HG02571 (cell line): ENCODE measurements around the gene CKS1B.

Experiments
- ATAC-seq: cut with Tn5 transposase; IDR thresholded peaks from one replicate; pipeline ENCODE4 v1.9.1; 2021; ENCODE audit warnings: mild to moderate bottlenecking, moderate library complexity; ENCODE audit not compliant: unreplicated experiment

Gene CKS1B

DNA sequence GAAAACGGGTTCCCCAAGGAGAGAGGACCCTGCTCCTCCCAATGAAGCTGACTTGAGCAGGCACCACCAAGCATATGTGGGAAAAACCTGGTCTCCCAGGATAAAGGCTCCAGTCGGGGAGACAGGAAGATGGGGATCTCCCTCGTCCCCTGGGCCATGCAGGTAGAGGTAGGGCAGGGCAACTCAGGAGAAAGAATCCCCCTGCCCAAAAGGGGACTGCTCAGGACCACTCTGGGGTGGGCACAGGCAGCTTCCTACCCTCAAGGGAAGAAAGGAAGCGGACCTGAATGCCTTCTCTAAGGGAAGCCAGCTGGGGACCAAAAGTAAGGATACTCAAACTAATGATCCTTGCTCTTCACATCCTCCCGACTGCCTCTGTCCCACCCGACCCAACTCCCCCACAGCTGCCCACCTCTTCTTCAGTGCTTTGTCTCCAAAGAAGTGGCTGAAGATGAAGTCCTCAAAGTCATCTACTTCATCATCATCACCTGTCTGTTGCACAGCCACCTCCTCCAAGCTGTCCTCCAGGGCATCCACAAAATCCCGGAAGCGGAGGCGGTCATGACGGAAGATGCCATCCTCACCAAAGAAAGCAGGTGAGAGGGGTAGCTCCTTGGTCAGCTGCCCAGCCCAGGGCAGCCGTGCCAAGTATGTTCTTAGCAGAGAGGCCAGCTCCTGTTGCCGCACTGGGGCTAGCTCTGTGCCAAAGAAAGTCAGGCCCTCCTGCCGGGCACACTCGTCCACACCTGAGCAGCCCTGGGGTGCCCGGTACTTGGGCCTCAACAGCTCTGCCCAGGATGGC, 29.1 kb upstream of the CKS1B start:
- no peak for ATAC-seq

DNA sequence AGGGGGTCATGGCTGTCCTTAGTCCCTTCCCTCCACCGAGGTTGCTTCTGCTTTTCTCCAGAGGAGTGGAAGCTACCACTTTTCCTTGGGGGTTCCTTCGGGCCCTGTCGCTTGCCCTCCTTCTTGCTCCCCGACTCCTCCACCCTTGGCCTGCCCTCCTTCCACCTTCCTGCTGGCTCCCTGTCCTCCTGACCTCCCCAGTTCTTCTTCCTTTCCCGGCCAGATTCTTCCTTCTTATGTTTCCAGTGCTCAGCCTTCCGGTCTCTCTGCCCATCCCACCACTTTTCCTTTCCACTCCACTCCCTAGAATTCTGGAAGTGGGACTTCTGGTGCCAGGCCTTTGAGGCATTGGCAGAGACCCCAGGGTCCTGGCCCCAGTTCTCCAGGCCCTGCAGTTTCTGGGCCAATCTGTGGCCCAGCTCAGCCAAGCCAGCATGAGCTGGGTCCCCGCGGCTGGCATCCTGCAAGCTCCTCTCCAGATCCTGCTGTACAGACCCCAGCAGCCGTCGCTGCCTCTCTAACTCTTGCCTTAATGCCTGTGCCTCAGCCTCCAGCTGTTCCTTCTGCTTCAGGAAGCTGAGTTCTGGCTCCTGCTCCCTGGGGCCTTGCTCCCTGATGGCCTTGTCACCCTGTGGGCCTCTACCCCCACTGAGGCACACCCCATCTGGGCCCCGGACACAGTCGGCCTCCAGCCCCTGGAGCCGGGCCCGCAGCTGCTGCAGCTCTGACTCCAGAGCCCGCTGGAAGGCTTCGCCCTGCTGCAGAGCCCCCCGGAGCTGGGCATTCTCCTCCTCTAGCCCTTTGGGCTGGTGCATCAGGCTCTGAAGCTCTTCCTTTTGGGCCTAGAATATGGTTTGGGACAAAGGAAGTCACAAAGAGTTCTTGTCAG, 28.3 kb upstream of the CKS1B start:
- ATAC-seq, result no peak

- no peak for ATAC-seq
Observed at GRCh38 chr1:154948079-154948478, 26.4 kb upstream of the CKS1B start.

- no peak for ATAC-seq
Observed at GRCh38 chr1:154951901-154952657, 22.4 kb upstream of the CKS1B start.

DNA sequence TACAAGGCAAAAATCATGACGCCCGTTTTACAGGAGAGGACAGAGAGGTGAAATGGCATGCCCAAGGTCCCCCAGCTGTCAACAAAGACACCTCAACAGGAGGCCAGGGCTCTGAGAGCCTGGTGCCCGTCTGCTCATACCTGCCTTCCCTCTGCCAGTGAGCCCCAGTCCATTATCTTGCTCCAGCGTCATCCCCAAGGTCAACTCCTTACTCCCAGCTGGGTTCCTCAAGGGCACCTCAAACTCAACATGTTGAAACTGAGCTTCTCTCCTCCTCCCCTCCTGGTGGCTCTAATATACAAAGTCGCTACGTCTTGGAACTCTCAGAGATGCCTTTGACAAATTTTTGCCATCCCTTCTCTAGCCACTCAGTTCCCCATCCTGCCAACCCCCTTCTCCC, 21.8 kb upstream of the CKS1B start:
- no peak for ATAC-seq

DNA sequence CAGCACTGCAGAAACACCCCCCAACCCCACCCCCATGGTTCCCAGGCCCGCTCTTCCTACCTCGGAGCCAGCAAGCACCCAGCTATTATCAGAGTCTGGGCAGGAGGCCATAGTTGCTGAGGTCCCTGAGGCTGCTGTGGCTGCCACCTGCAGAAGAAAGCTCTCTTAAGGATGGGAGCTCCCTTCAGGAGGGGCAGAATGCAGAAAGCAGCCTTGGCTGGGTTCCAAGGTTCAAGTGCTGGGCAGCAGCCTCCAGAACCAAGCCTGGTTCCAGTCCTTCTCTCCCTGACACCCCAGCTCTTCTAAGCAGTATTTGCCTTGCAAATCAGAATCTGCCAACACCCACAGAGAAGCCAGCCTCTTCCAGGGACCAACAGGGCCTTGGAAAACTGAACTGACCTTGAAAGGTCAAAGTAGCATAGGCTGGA, 20.9 kb upstream of the CKS1B start:
- ATAC-seq, result no peak

GRCh38 chr1:154954541-154954940, 19.9 kb upstream of the CKS1B start:
- ATAC-seq, result no peak

DNA sequence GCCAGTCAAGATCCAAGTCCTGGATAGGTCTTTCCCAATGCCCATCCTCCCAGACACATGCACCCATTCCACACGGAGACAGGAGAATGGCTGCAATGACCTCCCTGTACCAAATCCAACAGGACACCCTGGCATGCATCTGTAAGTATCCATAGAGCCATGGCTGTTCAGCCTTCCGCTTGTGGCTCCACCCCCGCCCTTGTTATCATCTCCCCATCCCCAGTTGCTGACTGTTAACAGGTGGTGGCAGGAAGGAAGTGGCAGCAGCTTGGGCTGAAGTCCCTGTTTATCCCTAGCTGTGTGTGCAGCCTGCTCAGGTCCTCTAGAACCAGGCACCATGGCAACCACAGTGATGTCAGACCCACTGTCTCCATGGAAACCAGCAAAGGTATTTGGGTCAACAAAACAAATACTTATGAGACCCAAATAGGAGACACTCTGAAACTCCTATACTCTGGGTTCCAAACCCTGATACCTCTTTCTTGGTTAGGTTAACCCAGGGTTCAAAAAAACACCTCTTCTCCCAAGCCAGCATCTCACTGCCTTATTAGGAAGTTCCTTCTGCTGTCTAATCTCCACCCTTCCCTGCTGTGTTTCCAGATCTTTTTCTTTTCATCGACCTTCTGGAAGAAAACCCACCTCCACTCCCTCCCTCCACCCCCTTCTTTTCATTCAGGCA, 19.3 kb upstream of the CKS1B start:
- no peak for ATAC-seq

DNA sequence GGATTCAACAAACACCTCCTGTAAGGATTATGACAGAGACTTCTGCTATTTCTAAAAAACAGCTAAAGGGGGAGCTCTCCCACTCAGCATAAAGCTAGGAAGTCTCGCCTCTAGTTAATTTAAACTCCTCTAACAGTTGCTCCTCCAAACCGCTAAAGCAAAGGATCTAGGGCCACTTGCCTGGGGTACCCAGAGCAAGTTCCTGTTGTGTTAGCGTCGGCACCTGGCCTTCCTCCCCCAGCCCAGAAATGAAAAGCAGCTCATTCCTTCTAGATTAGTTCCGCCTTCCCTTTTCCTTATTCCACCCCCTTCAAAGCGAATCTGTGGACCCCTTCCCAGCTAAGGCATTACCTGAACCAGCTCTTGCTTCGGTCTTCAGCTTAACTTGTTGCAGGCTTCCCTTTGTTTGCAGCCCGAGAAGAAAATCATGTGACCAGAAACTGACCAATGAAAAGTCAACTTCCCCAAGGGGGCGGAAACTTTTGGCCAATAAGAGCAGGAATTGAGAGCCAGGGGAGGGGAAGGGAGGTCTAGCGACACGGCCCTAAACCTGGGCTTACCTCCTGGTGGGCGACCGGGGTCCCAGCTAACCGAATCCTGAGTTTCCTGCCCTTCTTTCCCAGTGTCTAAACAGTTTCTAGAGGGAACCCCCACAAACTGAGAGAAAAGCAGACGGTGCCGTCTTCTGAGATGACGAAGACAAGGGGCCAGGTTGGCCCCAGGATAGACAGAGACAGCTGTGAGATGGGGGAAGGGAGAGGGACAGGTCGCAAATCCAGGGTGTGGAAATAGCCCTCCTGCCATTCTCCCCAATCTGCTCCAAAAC, 18.6 kb upstream of the CKS1B start, which contains the start of gene PBXIP1:
Gene PBXIP1 (minus strand): TSS at position 382 of the 826 bp plus-strand sequence. CDS start 2,378 bp downstream, outside the sequence.
- ATAC-seq, result peak; percentile 62

DNA sequence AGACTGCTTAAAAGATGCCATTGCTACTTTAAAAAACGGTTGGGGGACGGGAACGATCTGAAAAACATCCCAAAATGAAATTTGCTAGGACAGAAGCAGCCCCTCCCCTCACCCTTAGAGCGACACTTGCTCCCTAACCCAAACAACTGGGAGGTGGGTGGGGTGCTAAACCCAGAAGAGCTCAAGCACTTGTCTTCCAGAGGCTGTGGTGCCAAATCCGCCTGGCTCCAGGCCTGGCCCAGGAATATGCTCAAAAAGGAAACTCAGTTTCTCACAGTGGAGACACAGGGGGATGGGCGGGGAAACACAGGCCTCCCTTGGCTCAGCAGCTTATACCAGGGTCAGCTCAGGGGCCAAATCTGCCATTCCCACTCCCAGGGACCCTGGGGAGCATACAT, 17.9 kb upstream of the CKS1B start:
- ATAC-seq, result no peak

DNA sequence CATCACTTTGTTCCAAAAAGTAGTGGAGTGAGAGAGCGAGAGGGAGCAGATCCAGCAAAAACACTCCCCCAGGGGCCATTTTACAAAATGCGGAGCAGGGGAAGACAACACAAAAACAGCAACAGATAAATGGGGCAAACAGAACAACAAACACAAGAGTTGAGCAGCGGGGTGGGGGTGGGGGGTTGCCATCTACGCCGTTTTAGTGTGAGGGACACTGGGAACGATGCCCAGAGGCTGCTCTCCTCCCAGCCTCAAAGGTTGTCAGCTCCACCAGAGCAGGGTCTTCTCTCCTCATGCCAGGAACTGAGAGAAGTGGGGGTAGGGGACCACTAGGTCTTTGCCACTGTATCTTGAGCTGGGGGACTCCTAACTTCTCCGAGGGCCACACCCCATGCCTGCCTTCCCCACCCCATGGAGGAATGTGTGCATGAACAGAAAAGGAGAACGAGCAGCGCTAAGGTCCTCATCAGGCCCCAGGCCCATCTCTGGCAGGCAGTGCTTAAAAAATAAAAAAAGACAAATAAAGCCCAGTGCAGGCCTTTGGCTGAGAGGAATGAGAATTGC, 17.3 kb upstream of the CKS1B start:
- ATAC-seq, result no peak

DNA sequence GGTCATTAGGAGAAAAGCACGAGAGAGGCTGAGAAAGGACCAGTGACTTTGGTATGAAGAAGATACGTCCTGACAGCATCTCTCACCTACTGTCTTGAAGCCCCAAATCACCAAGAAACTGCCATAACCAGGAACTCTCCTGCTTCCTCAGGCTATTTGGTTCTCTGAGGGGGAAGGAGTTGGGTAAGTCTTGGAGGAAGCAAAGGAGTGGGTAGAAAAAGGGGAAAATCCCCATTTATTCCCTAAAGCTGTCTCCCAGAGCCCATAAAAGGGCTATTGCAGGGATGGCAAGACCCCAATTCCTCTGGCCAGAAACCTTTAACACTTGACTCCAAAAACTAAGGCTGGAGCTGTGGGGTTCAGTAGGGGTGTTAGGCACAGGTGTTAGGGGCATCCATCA, 16.4 kb upstream of the CKS1B start:
- ATAC-seq, result no peak

DNA sequence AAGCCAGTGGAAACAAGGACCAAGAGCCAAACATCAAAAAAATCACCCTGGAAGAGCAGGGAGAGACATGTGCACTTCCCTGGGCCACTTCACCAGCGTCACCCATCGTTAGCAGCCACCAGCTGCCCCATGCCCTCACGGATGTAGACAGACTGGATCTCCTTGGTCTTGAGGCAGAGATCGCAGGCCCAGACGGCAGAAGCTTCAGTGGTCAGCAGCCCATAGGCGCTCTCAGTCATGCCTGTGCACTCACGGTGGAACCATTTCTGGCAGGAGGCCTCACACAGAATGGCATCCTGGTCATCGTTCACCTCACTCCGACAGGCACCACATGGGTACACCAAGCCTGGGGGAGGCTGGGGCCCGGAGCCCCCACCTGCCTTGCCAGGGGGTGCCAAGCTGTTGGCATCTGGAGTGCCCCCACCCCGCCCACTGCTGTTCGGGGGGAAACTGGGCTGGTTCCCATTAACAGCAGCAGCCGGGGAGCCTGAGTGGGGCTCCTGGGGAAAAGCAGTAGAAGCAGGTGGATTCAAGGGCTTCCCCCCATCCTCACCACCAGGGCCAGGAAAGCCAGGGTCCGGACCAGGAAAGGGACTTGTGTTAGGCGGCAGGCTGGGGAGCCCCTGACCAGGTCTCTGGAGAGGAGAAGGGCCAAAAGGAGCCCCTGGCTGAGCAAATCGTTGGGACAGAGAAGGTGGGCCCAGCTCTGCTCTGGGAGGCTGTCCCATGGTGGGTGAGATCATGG, 15.6 kb upstream of the CKS1B start:
- ATAC-seq, result no peak

DNA sequence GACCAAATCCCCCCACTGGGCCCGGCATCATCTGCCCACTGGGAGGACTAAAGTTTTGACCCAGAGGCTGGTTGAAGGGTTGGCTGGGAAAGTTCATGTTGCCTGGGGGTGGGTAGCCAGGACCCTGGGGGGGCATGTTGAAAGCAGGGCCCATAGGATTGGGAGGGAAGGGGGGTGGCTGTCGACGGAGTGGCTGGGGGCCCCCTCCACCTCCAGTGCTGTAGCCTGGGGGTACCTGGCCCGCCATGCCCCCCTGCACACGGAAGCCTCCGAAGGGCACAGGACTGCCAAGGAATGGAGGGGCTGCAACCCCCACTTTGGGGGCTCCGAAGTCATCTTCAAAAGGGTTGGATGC, 15.1 kb upstream of the CKS1B start:
- no peak for ATAC-seq

DNA sequence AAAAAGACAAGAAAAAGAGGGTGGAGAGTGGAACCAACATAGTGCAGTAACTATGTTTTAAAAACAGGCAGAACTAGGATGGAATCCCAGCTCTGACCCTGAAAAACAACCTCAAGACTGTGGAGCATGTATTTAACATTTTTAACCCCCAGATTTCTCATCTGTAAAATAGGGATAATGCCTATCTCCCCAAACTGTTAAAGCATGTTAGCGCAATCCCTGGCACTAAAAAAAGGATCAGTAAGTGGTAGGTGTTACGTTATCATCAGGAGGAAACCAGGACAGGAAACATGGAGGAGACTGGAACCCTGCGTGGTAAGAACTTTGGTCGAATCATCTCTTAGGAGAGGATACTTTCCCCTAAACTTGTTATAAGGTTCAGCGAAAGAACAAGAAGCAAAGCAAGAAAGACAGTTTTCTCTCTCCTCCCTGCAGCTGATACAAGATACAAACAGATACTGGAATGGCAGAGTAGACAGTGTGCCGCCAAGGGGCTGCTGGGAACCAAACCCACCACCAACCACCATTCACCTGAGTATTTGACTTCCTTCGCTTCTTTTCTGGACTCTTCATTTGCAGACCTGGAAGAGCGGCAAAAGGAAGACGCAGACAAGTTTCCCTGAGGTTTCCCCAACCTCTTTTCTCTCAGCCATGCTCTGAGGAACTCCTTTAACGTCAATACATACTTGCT, 13.9 kb upstream of the CKS1B start:
- no peak for ATAC-seq

DNA sequence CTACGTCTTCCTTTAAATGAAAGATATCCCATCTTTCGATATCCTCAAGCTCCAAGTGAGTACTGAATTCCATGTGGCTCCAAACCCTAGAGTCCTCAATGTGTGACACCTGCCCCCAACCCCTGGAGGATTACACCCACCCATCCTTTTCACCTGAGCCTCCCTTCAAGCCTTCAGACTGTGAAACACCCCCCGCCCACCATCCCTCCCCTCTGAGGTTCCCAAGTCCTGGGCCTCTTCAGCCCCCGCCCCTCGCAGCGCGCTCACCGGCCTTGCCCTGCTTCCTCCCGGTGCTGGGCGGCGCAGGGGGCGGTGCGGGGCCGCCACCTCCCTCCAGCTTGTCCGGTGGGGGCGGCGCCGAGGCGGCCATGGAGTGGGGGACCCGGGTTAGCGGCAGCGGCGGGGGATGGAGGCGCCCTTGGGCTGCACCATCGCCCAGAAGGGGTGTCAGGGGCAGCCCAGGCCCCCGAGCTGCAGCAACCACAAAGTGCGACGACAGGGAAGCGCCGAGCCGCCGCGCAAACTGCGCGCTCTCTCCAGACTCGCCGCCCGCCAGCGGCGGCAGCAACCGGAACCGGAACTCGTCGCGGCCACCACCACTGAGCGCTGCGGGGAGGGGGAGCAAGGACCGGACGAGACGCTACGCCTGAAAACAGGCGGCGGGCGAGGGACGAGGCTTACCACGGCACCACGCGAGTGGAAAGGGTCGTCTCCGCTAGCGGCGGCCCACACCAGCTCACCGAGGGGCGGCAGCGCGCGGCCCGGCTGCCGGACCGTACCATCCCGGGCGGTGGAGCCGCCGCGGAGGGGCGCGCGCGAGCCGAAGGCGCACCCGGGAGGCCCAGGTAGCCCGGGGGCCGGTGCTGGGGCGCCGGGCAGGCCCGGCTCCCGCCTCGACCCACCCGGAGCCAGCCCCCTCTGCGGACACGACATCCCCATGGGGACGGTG, 13.0 kb upstream of the CKS1B start, which contains the start of gene PYGO2:
Gene PYGO2 (minus strand): TSS at position 576 of the 949 bp plus-strand sequence. CDS start 206 bp downstream, at position 370.
- peak; percentile 80 for ATAC-seq

DNA sequence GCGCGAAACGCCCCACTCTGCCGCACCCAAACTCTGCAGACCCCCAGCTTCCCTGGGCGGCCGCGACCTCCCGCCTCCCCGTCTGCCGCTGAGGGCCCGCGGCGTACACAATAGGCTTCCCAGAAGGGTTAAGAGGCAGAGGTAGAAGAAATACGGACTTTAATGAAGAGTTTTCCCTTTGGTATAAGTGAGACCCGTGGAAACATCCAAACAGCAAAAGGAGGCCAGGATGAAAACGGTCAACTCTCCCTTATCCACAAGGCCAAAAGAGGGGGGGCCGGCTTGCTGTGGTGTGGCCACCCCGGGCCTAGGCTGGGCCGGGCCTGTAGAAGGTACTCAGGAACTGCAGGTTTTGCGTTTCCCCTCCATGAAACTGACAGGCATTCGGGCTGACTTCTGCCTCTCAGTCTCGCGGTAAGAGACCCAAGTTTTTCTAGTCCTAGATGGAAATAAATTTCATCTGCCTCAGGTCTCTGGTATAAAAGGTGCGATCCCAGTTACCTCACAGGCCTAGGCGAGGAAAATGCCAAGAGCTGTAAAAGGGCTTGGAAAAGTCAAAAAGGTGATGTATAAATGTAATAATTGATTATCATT, 12.2 kb upstream of the CKS1B start:
- no peak for ATAC-seq
